ENCODE data around the gene COX10.

DNA sequence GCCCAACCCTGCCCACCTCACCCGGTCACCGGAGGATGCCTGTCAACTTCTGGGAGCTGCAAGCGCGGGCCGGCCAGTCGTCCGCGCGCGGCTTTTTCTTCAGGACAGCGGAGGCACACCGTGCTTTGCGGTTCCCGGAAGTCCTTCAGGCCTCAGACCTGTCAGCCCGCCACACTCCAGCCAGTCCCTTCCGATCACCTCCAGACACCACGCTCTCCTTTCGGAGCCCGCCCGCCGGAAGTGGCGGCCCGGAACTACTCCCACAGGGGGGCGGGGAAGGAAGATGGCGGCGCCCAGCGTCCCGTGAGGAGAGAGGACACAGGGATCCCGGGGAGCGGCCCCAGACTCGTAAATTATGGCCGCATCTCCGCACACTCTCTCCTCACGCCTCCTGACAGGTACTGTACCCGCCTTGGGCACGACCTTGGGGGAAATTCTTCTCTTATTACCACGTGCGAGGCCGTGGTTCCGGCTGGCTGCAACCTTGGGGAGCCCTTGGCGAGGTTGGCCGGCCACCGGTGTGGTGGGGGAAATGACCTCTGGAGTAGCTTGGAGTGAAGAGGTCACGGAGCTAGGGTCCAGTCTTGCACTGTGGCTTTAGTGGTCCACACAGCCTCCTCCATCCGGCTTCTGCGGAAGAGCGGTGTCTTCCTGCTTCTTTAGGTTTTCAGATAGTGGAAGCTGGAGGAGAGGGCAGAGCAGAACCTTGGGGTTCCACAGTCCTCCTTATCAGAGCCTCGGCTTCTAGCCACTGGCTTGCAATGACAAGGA is at the start of gene COX10:
- TF ChIP-seq, protein P1, sequence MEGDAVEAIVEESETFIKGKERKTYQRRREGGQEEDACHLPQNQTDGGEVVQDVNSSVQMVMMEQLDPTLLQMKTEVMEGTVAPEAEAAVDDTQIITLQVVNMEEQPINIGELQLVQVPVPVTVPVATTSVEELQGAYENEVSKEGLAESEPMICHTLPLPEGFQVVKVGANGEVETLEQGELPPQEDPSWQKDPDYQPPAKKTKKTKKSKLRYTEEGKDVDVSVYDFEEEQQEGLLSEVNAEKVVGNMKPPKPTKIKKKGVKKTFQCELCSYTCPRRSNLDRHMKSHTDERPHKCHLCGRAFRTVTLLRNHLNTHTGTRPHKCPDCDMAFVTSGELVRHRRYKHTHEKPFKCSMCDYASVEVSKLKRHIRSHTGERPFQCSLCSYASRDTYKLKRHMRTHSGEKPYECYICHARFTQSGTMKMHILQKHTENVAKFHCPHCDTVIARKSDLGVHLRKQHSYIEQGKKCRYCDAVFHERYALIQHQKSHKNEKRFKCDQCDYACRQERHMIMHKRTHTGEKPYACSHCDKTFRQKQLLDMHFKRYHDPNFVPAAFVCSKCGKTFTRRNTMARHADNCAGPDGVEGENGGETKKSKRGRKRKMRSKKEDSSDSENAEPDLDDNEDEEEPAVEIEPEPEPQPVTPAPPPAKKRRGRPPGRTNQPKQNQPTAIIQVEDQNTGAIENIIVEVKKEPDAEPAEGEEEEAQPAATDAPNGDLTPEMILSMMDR (IDR thresholded peaks at IDR 0.05): no peak
- TF ChIP-seq POLR2A (IDR thresholded peaks at IDR 0.05): peak in 3 of 4 donors; percentile 29 to 76 (median 53)

Data from esophagus squamous epithelium (tissue), 4 donors.